B cell (primary cell): ENCODE measurements around the gene SASS6.

Experiments used
- EZH2 ChIP-seq: IDR thresholded peaks from 2 replicates; pipeline ENCODE4 v1.6.1; 2012; ENCODE audit warnings: borderline replicate concordance, low read depth, mild to moderate bottlenecking, moderate library complexity, low read length; ENCODE audit not compliant: insufficient read depth, poor library complexity, severe bottlenecking
- TF ChIP-seq, protein P1 (sequence below): fragments of 200-600 bp; IDR thresholded peaks from one replicate; pipeline ENCODE4 v1.8.0; 2022; ENCODE audit warnings: antibody characterized with exemption, mild to moderate bottlenecking

DNA sequence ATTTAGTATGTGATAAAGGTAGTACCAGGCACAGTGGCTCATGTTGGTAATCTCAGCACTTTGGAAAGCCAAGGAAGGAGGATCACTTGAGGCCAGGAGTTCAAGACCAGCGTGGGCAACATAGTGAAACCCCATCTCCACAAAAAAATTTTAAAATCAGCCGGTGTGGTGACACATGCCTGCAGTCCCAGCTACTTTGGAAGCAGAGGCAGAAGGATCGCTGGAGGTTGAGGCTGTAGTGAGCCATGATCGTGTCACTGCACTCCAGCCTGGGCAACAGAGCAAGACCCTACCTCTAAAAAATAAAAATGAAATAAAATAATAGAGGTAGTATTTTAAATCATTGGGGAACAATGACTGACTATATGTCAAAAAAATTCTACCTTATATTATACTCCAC lies 17.2 kb downstream of the SASS6 start:
- TF ChIP-seq, protein P1, sequence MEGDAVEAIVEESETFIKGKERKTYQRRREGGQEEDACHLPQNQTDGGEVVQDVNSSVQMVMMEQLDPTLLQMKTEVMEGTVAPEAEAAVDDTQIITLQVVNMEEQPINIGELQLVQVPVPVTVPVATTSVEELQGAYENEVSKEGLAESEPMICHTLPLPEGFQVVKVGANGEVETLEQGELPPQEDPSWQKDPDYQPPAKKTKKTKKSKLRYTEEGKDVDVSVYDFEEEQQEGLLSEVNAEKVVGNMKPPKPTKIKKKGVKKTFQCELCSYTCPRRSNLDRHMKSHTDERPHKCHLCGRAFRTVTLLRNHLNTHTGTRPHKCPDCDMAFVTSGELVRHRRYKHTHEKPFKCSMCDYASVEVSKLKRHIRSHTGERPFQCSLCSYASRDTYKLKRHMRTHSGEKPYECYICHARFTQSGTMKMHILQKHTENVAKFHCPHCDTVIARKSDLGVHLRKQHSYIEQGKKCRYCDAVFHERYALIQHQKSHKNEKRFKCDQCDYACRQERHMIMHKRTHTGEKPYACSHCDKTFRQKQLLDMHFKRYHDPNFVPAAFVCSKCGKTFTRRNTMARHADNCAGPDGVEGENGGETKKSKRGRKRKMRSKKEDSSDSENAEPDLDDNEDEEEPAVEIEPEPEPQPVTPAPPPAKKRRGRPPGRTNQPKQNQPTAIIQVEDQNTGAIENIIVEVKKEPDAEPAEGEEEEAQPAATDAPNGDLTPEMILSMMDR, result no peak
- no peak for TF ChIP-seq EZH2
